Chondrocyte (in vitro differentiated cells): Measurements from ENCODE around the gene PAK2. TPM values are rescaled to one million over a fixed set of nuclear protein-coding genes. Genes with fewer than 3 reads are reported as not detected.

Source experiments
- DNase-seq: peaks from one replicate; pipeline ENCODE4 v3.0.0; 2021; ENCODE audit warnings: mixed read lengths, low spot score
- H3K27ac Mint-ChIP-seq: one replicate; pipeline ENCODE4 v1.8.0; 2021; ENCODE audit warnings: mild to moderate bottlenecking, moderate library complexity, mixed read lengths; ENCODE audit not compliant: unreplicated experiment
- H3K27me3 Mint-ChIP-seq: 2 replicates; pipeline ENCODE4 v1.8.0; 2021; ENCODE audit warnings: low read depth, mixed read lengths
- H3K36me3 Mint-ChIP-seq: 2 replicates; pipeline ENCODE4 v1.8.0; 2021; ENCODE audit warnings: low read depth, mixed read lengths
- H3K4me1 Mint-ChIP-seq: 2 replicates; pipeline ENCODE4 v1.8.0; 2021; ENCODE audit warnings: low read depth, mild to moderate bottlenecking, mixed read lengths
- H3K4me3 Mint-ChIP-seq: one replicate; pipeline ENCODE4 v1.8.0; 2021; ENCODE audit warnings: mild to moderate bottlenecking, moderate library complexity, mixed read lengths; ENCODE audit not compliant: unreplicated experiment
- H3K9me3 Mint-ChIP-seq: 2 replicates; pipeline ENCODE4 v1.8.0; 2021; ENCODE audit warnings: low read depth, mixed read lengths
- CTCF ChIP-seq: fragments of 200-600 bp; sonication (generic); IDR thresholded peaks from 2 replicates; pipeline ENCODE4 v1.5.0; 2021; ENCODE audit warnings: antibody characterized with exemption, mild to moderate bottlenecking, moderate library complexity
- long read RNA-seq: library from polyadenylated mRNA; stranded (forward); transcript quantifications from one replicate; pipeline ENCODE4 v2.0.0, GENCODE V29; 2021
- total RNA-seq: library from RNA; stranded (reverse); gene quantifications from 3 replicates; pipeline ENCODE4 v1.2.1, GENCODE V29; 2021

Gene PAK2
- total RNA-seq: 61.3 to 90.3 TPM (median 79.9 TPM) in 3 replicates
- long read RNA-seq, full-length matches to known transcripts: 39 of 52 reads
- long read RNA-seq, partial matches to known transcripts: 3 of 52 reads
- long read RNA-seq, other reads (novel, unspliced or antisense): 10 of 52 reads

- DNase-seq: peak; percentile 96
- Mint-ChIP-seq H3K9me3 (peaks cover 4% of the 10 kb centered on the region), H3K27me3 (no peaks in the 10 kb centered on the region)
Observed at GRCh38 chr3:196739671-196740480, at the start of gene PAK2. Gene PAK2, plus strand, starts transcription at chr3:196739857. Its CDS starts 42,790 bp downstream, at chr3:196782647.

GRCh38 chr3:196689941-196690660 lies 49.6 kb upstream of the PAK2 start:
- Mint-ChIP-seq H3K4me1 (peaks cover 10% of the 10 kb centered on the region), H3K27me3 (peaks cover 7% of the 10 kb centered on the region), H3K9me3 (no peaks in the 10 kb centered on the region), H3K4me3 (no peak overlapping the region), H3K27ac (no peak overlapping the region), H3K36me3 (no peaks in the 10 kb centered on the region)
- no peak for TF ChIP-seq CTCF
- no peak for DNase-seq

More at GRCh38 chr3:196739671-196740480, at the start of gene PAK2:
- peak within 1 kb of the TSS; percentile 97 for H3K4me3 Mint-ChIP-seq
- peaks cover 4% of the 10 kb centered on the region for H3K36me3 Mint-ChIP-seq
- TF ChIP-seq CTCF: peak; percentile 49
- H3K4me1 Mint-ChIP-seq: peaks cover 27% of the 10 kb centered on the region
- peak within 1 kb of the TSS; percentile 100 for H3K27ac Mint-ChIP-seq

GRCh38 chr3:196691386-196691785 lies 48.3 kb upstream of the PAK2 start:
- H3K27ac Mint-ChIP-seq: no peak overlapping the region
- TF ChIP-seq CTCF: no peak
- no peaks in the 10 kb centered on the region for H3K36me3 Mint-ChIP-seq
- H3K4me1 Mint-ChIP-seq: peaks cover 9% of the 10 kb centered on the region
- no peaks in the 10 kb centered on the region for H3K9me3 Mint-ChIP-seq
- DNase-seq: no peak
- H3K4me3 Mint-ChIP-seq: no peak overlapping the region
- peaks cover 7% of the 10 kb centered on the region for H3K27me3 Mint-ChIP-seq

GRCh38 chr3:196694202-196694638 lies 45.4 kb upstream of the PAK2 start:
- Mint-ChIP-seq H3K4me1 (no peaks in the 10 kb centered on the region), H3K36me3 (no peaks in the 10 kb centered on the region), H3K27me3 (peaks cover 7% of the 10 kb centered on the region), H3K9me3 (no peaks in the 10 kb centered on the region), H3K27ac (no peak overlapping the region), H3K4me3 (no peak overlapping the region)
- no peak for DNase-seq
- peak; percentile 68 for TF ChIP-seq CTCF
